HG03442 (cell line): ENCODE measurements around the gene DTYMK.

Experiments used
- ATAC-seq: cut with Tn5 transposase; IDR thresholded peaks from one replicate; pipeline ENCODE4 v1.9.1; 2021; ENCODE audit warnings: mild to moderate bottlenecking, moderate library complexity; ENCODE audit not compliant: unreplicated experiment

Gene DTYMK

GRCh38 chr2:241629762-241630435 is 56.7 kb downstream of the DTYMK start:
- no peak for ATAC-seq

- no peak for ATAC-seq
Observed at GRCh38 chr2:241627675-241628074, 58.9 kb downstream of the DTYMK start.
